ENCODE results near the gene AIPL1.

DNA sequence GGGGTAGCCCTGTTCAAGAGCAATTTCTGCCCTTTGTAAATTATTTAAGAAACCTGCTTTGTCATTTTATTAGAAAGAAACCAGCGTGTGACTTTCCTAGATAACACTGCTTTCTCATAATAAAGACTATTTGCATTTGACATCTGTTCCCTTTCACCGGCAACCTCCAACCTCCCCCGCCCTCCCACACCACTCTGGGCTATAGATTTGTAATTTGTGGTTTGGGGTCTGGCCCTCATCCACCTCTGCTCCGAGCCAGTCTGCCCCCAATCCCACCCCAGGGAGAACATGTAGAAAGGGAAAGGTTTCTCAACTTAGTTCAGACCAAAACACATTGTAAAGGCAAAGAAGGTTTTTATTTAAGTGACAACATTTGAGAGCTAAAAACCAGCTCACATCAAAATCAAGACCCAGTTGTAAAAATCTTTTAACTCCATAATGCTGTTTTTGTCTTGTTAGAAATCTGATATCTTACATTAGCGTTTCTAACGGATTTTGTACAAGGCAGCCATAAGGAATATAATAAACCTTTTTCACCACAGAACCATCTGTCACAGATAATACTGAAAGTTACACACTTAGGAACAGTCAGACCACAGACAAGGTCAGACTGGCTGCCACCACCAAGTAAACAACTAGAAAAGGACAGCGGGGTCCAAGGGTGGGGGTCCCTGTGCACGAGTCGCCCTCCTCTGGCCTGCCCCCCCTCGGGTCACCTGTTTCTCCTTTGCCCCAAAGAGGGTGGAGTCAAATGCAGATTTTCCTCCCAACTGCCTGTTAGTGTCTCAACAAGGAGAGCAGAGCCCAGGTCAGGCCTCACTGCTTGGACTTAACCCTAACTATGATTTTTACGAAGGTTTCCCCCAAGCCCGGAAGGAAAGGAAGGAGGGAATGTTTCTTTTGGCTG lies 16.3 kb upstream of the AIPL1 start:
- TF ChIP-seq POLR2AphosphoS5 (IDR thresholded peaks at IDR 0.05; ENCODE audit: low read depth, low read length) (no peak), SIN3A (IDR thresholded peaks at IDR 0.05; ENCODE audit: borderline replicate concordance, insufficient read depth, low read depth, low read length) (no peak), TCF7L2 (IDR thresholded peaks at IDR 0.05; ENCODE audit: low read depth, low read length) (no peak)
- TF ChIP-seq, protein P1, sequence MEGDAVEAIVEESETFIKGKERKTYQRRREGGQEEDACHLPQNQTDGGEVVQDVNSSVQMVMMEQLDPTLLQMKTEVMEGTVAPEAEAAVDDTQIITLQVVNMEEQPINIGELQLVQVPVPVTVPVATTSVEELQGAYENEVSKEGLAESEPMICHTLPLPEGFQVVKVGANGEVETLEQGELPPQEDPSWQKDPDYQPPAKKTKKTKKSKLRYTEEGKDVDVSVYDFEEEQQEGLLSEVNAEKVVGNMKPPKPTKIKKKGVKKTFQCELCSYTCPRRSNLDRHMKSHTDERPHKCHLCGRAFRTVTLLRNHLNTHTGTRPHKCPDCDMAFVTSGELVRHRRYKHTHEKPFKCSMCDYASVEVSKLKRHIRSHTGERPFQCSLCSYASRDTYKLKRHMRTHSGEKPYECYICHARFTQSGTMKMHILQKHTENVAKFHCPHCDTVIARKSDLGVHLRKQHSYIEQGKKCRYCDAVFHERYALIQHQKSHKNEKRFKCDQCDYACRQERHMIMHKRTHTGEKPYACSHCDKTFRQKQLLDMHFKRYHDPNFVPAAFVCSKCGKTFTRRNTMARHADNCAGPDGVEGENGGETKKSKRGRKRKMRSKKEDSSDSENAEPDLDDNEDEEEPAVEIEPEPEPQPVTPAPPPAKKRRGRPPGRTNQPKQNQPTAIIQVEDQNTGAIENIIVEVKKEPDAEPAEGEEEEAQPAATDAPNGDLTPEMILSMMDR (IDR thresholded peaks at IDR 0.05): no peak
- TF ChIP-seq, protein P2, sequence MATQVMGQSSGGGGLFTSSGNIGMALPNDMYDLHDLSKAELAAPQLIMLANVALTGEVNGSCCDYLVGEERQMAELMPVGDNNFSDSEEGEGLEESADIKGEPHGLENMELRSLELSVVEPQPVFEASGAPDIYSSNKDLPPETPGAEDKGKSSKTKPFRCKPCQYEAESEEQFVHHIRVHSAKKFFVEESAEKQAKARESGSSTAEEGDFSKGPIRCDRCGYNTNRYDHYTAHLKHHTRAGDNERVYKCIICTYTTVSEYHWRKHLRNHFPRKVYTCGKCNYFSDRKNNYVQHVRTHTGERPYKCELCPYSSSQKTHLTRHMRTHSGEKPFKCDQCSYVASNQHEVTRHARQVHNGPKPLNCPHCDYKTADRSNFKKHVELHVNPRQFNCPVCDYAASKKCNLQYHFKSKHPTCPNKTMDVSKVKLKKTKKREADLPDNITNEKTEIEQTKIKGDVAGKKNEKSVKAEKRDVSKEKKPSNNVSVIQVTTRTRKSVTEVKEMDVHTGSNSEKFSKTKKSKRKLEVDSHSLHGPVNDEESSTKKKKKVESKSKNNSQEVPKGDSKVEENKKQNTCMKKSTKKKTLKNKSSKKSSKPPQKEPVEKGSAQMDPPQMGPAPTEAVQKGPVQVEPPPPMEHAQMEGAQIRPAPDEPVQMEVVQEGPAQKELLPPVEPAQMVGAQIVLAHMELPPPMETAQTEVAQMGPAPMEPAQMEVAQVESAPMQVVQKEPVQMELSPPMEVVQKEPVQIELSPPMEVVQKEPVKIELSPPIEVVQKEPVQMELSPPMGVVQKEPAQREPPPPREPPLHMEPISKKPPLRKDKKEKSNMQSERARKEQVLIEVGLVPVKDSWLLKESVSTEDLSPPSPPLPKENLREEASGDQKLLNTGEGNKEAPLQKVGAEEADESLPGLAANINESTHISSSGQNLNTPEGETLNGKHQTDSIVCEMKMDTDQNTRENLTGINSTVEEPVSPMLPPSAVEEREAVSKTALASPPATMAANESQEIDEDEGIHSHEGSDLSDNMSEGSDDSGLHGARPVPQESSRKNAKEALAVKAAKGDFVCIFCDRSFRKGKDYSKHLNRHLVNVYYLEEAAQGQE (IDR thresholded peaks at IDR 0.05; ENCODE audit: insufficient read depth in 1 of 2, low read depth in 2 of 2, low read length in 1 of 2): no peak
